K562 (cell line): ENCODE data around the gene NFATC2. TPM values are rescaled to one million over a fixed set of nuclear protein-coding genes. Genes with fewer than 3 reads are reported as not detected.

Experiments used
- ATAC-seq: fragments of 200-7000 bp; cut with Tn5 transposase; 3 replicates; pipeline ENCODE4 v1.9.1; 2020; ENCODE audit warnings: moderate library complexity
- BruUV-seq: library from RNA; stranded (reverse); fragments of 400-500 nt; replicated peaks from 2 replicates; lab custom pipeline; 2021; lab: Mats Ljungman, UMichigan
- CTCF ChIA-PET: fragments of 300-600 bp; formaldehyde crosslinking; extraction: SDS; loops from one replicate; lab custom pipeline; 2021; ENCODE audit warnings: low intra/inter-chr PET ratio; lab: Yijun Ruan, JAX
- POLR2A ChIA-PET: fragments of 300-600, 350-650 bp; sonication (Branson Sonifier 250); formaldehyde crosslinking; extraction: SDS; loops from one replicate; lab custom pipeline; 2021; ENCODE audit warnings: antibody characterized with exemption, inconsistent platforms; lab: Yijun Ruan, JAX
- DNase-seq, 4 experiments: peaks; one replicate each; pipeline versions ENCODE4 v3.0.0 to v3.0.0-alpha.2; 2011 to 2018; ENCODE audit warnings: low spot score in 3 of 4, mixed read lengths in 3 of 4; ENCODE audit errors: extremely low read depth in 1 of 4
- FAIRE-seq: peaks from 2 replicates; lab custom pipeline; 2011; peaks lifted over from hg19 to GRCh38; lab: Jason Lieb, UNC
- H2AFZ ChIP-seq: 2 replicates; pipeline ENCODE4 v1.6.0; 2011; ENCODE audit warnings: low read depth, low read length, control low read depth, inconsistent platforms
- H3K27ac ChIP-seq: fragments of 200-600 bp; 3 replicates; pipeline ENCODE4 v1.8.0; 2011; ENCODE audit warnings: low read depth, mild to moderate bottlenecking, control low read depth, inconsistent platforms, low read length, moderate library complexity, mixed read lengths; ENCODE audit errors: extremely low read depth
- H3K27me3 ChIP-seq, 2 experiments: fragments of 300-600 bp in 1 of 2; 2 replicates in 1 of 2; 3 replicates in 1 of 2; pipeline versions ENCODE4 v1.6.0 to v1.8.0; 2011; ENCODE audit warnings: inconsistent platforms in 2 of 2, low read length in 2 of 2, mild to moderate bottlenecking in 1 of 2, mixed read lengths in 1 of 2, moderate library complexity in 1 of 2; ENCODE audit not compliant: control insufficient read depth in 2 of 2, insufficient read depth in 2 of 2
- H3K36me3 ChIP-seq: fragments of 300-600 bp; 3 replicates; pipeline ENCODE4 v1.8.0; 2011; ENCODE audit warnings: mild to moderate bottlenecking, low read length, inconsistent platforms; ENCODE audit not compliant: control insufficient read depth, insufficient read depth
- H3K4me1 ChIP-seq, 2 experiments: fragments of 200-600 bp in 1 of 2; replicated peaks in 1 of 2; 2 replicates in 1 of 2; 3 replicates in 1 of 2; pipeline versions ENCODE4 v1.5.1 to v1.8.0; 2011; ENCODE audit warnings: inconsistent platforms in 2 of 2, low read length in 2 of 2, mild to moderate bottlenecking in 1 of 2, mixed read lengths in 1 of 2, moderate library complexity in 1 of 2; ENCODE audit not compliant: control insufficient read depth in 2 of 2, insufficient read depth in 2 of 2
- H3K4me2 ChIP-seq: 2 replicates; pipeline ENCODE4 v1.6.1; 2011; ENCODE audit warnings: low read length, control low read depth, inconsistent platforms, mixed read lengths; ENCODE audit not compliant: insufficient read depth
- H3K4me3 ChIP-seq: fragments of 200-600 bp; sonication (generic), shearing (Covaris generic); 2 replicates; pipeline ENCODE4 v1.5.1; 2016; ENCODE audit warnings: control low read depth, inconsistent platforms
- H3K79me2 ChIP-seq: fragments of 200-600 bp; 3 replicates; pipeline ENCODE4 v1.8.0; 2011; ENCODE audit warnings: low read length, inconsistent platforms; ENCODE audit not compliant: control insufficient read depth, insufficient read depth
- H3K9ac ChIP-seq, 2 experiments: 2 replicates each; pipeline versions ENCODE4 v1.6.0 to v1.6.1; 2011; ENCODE audit warnings: low read depth in 2 of 2, low read length in 2 of 2, control low read depth in 1 of 2, inconsistent platforms in 1 of 2, mild to moderate bottlenecking in 1 of 2, mixed read lengths in 1 of 2; ENCODE audit not compliant: insufficient read depth in 1 of 2
- H3K9me1 ChIP-seq: one replicate; pipeline ENCODE4 v1.6.0; 2011; ENCODE audit warnings: inconsistent platforms, mild to moderate bottlenecking, low read length, moderate library complexity; ENCODE audit not compliant: control insufficient read depth, insufficient read depth
- H3K9me3 ChIP-seq: replicated peaks from 2 replicates; pipeline ENCODE4 v1.5.1; 2011; ENCODE audit warnings: low read depth, low read length, inconsistent platforms; ENCODE audit not compliant: control insufficient read depth, insufficient read depth
- H4K20me1 ChIP-seq: replicated peaks from 2 replicates; pipeline ENCODE4 v1.6.1; 2011; ENCODE audit warnings: low read length, inconsistent platforms, mixed read lengths; ENCODE audit not compliant: control insufficient read depth, insufficient read depth
- FOXM1 ChIP-seq, 2 experiments: fragments of 450-650 bp in 1 of 2; sonication (generic) in 1 of 2; formaldehyde crosslinking in 1 of 2; IDR thresholded peaks; 2 replicates each; pipeline versions ENCODE4 v1.6.1 to v1.9.0; 2017 to 2022; ENCODE audit warnings: low read depth in 2 of 2, mild to moderate bottlenecking in 2 of 2, missing genetic modification reagents in 1 of 2, moderate library complexity in 1 of 2
- MXI1 ChIP-seq: IDR thresholded peaks from 2 replicates; pipeline ENCODE4 v1.6.1; 2011; ENCODE audit warnings: low read depth, mild to moderate bottlenecking, improper control_type of control experiment, low read length
- PRPF4 ChIP-seq: fragments of 200-400 bp; formaldehyde crosslinking; IDR thresholded peaks from one replicate; pipeline ENCODE4 v1.6.1; 2017; ENCODE audit warnings: low read length, low read depth, mild to moderate bottlenecking; ENCODE audit not compliant: insufficient read depth, poor library complexity, severe bottlenecking
- STAT6 ChIP-seq: sonication (generic); formaldehyde crosslinking; IDR thresholded peaks from 2 replicates; pipeline ENCODE4 v1.8.1; 2023; ENCODE audit warnings: mild to moderate bottlenecking, missing genetic modification reagents
- ZNF551 ChIP-seq: fragments of 250-450 bp; sonication (Bioruptor Pico); IDR thresholded peaks from 2 replicates; pipeline ENCODE4 v1.5.0; 2021; ENCODE audit warnings: mild to moderate bottlenecking, moderate library complexity
- ZNF780A ChIP-seq: fragments of 250-450 bp; sonication (Bioruptor Pico); IDR thresholded peaks from 2 replicates; pipeline ENCODE4 v1.5.0; 2021; ENCODE audit warnings: mild to moderate bottlenecking
- ZSCAN32 ChIP-seq: fragments of 450-650 bp; formaldehyde crosslinking; IDR thresholded peaks from 2 replicates; pipeline ENCODE4 v1.4.0; 2020; ENCODE audit warnings: mild to moderate bottlenecking, moderate library complexity
- WGBS: fragments of 100-300 bp; shearing (Covaris generic); methylation state at CpG from one replicate; pipeline ENCODE4 v1.1.6; 2016; ENCODE audit warnings: low coverage, mixed read lengths; ENCODE audit not compliant: insufficient coverage; ENCODE audit errors: missing lambda C conversion rate; 5-methylcytosine and 5-hydroxymethylcytosine counted together
- in situ Hi-C: fragments of 300-500 bp; cut with MboI; formaldehyde crosslinking; loops from 4 replicates; pipeline ENCODE4 v1.15.0; 2018; ENCODE audit warnings: inconsistent platforms, mixed read lengths
- intact Hi-C: fragments of 100-400 bp; cut with micrococcal nuclease; formaldehyde crosslinking; loops from 2 replicates; pipeline ENCODE4 v1.14.2; 2022
- polyA plus RNA-seq, 8 experiments: library from polyadenylated mRNA; depleted of rRNA in 4 of 8; stranded (reverse) in 5 of 8; unstranded in 3 of 8; fragments of >200 nt; fragmentation: Nextera tagmentation in 2 of 8; fragmentation: Illumina TruSeq in 1 of 8; extraction: Ambion mirVana in 2 of 8; extraction: Trizol in 1 of 8; gene quantifications; 2 replicates each; pipeline versions ENCODE4 v1.2.1 to v1.2.3, GENCODE V29; 2011 to 2014; ENCODE audit warnings: inconsistent platforms in 1 of 8, missing spikeins in 1 of 8
- total RNA-seq, 7 experiments: library from RNA; depleted of rRNA in 6 of 7; stranded (reverse); fragments of >200 nt in 6 of 7; fragmentation: Illumina TruSeq in 2 of 7; extraction: Trizol in 2 of 7; gene quantifications; 2 replicates each; pipeline versions ENCODE4 v1.2.1 to v1.2.3, GENCODE V29; 2011 to 2021; ENCODE audit warnings: low replicate concordance in 1 of 7

Gene NFATC2
- total and polyA plus RNA-seq, 9 of the 15 experiments (the other 6 are each of a cell fraction or from before 2014, with no cell fraction given) = 1.9 to 11.2 (median 3.0) TPM

- TF ChIP-seq FOXM1 (IDR thresholded peaks at IDR 0.05; ENCODE audit: low read depth) (no peak), FOXM1 (CRISPR knock-in tag; IDR thresholded peaks at IDR 0.05; ENCODE audit: low read depth) (no peak), PRPF4 (no peak)
Observed at GRCh38 chr20:51442602-51443001, 99.9 kb downstream of the NFATC2 start (continued).

- WGBS = 83% methylated on average over 5 of the region's 7 CpGs
- H3K4me1 ChIP-seq = peaks cover 11 to 15% of the 10 kb centered on the region in 2 experiments
- no peaks in the 10 kb centered on the region for H3K79me2 ChIP-seq
- peaks cover 3% of the 10 kb centered on the region for H3K9me1 ChIP-seq
- H4K20me1 ChIP-seq = no peaks in the 10 kb centered on the region
- no peaks in the 10 kb centered on the region for H3K9me3 ChIP-seq
- no peak for DNase-seq
- no peak overlapping the region for H3K27ac ChIP-seq
- H3K9ac ChIP-seq = no peak overlapping the region
- no peak overlapping the region for H3K4me2 ChIP-seq
- POLR2A ChIA-PET = no interaction called here
- no TSS peak for BruUV-seq
- intact Hi-C loops (no loop called here), in situ Hi-C loops (no loop called here)
- CTCF ChIA-PET = no interaction called here
- H3K27me3 ChIP-seq = no peaks in the 10 kb centered on the region
- TF ChIP-seq STAT6 (CRISPR knock-in tag) = no peak
- TF ChIP-seq ZSCAN32 (CRISPR knock-in tag) = no peak
- TF ChIP-seq ZNF551 (CRISPR knock-in tag) = no peak
- TF ChIP-seq ZNF780A (CRISPR knock-in tag) = no peak
- no peak for TF ChIP-seq MXI1
- no peak for ATAC-seq
- FAIRE-seq = no peak
- no peak overlapping the region for H3K4me3 ChIP-seq
- H2AFZ ChIP-seq = no peak overlapping the region
- H3K36me3 ChIP-seq = peaks cover 22% of the 10 kb centered on the region
Observed at GRCh38 chr20:51440589-51440988, 101.9 kb downstream of the NFATC2 start.
